Calu3 (cell line): ENCODE measurements around the gene CAMK1D. TPM values are rescaled to one million over a fixed set of nuclear protein-coding genes. Genes with fewer than 3 reads are reported as not detected.

ENCODE experiments used
- BruUV-seq: library from RNA; stranded (reverse); fragments of 400-500 nt; replicated peaks from 2 replicates; lab custom pipeline; 2021; lab: Mats Ljungman, UMichigan
- CTCF ChIA-PET: fragments of 300-600 bp; sonication (Branson Sonifier 250); formaldehyde crosslinking; loops from one replicate; lab custom pipeline; 2022; ENCODE audit warnings: antibody characterized with exemption; lab: Charles Lee
- DNase-seq: peaks from one replicate; pipeline ENCODE4 v3.0.0; 2022
- H3K27ac Mint-ChIP-seq: one replicate; pipeline ENCODE4 v1.8.0; 2022; ENCODE audit warnings: mixed read lengths; ENCODE audit not compliant: unreplicated experiment
- H3K27me3 Mint-ChIP-seq: one replicate; pipeline ENCODE4 v1.8.0; 2022; ENCODE audit warnings: mixed read lengths; ENCODE audit not compliant: unreplicated experiment
- H3K36me3 Mint-ChIP-seq: one replicate; pipeline ENCODE4 v1.8.0; 2022; ENCODE audit warnings: mild to moderate bottlenecking, moderate library complexity, mixed read lengths; ENCODE audit not compliant: insufficient read depth, unreplicated experiment
- H3K4me1 Mint-ChIP-seq: one replicate; pipeline ENCODE4 v1.8.0; 2022; ENCODE audit warnings: mild to moderate bottlenecking, low read depth, mixed read lengths; ENCODE audit not compliant: unreplicated experiment
- H3K4me3 Mint-ChIP-seq: one replicate; pipeline ENCODE4 v1.8.0; 2022; ENCODE audit warnings: mild to moderate bottlenecking, low read depth, moderate library complexity, mixed read lengths; ENCODE audit not compliant: unreplicated experiment
- H3K9me3 Mint-ChIP-seq: one replicate; pipeline ENCODE4 v1.8.0; 2022; ENCODE audit warnings: low read depth, mixed read lengths; ENCODE audit not compliant: unreplicated experiment
- CTCF ChIP-seq: fragments of 200-600 bp; IDR thresholded peaks from one replicate; pipeline ENCODE4 v1.8.0; 2022; ENCODE audit warnings: antibody characterized with exemption; ENCODE audit not compliant: unreplicated experiment
- intact Hi-C: fragments of 100-400 bp; cut with micrococcal nuclease; formaldehyde crosslinking; loops from one replicate; pipeline ENCODE4 v1.10.0; 2022; ENCODE audit not compliant: unreplicated experiment
- total RNA-seq: library from RNA; stranded (reverse); gene quantifications from 2 replicates; pipeline ENCODE4 v1.2.3, GENCODE V29; 2022

The CAMK1D gene
- total RNA-seq, 1 experiment from 2014 or later, result 2.6 TPM

DNA sequence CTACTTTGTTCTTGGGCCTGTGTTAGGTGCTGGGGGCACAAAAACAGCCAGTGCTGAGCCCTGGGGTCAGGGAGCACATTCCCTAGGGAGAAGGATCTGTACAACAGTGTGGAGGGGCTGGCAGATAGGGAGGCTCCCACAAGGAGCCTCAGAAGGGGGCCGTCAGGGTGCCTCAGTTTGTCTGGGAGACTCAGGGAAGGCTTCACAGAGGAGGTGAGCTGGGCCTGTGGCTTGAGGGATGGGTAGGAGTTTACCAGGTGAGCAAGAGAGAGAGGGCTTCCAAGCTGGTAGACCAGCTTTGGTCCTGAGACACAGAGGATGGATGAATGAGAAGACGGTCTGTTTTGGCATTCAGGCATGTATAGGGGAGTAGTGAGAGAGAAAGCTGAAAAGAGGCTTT lies 52.1 kb downstream of the CAMK1D start:
- CTCF ChIA-PET, result interaction anchor here (0.6 kb wide), 1 partner anchor 416 kb away, joined by 4 read pairs; no protein-coding TSS in a partner anchor
- Mint-ChIP-seq H3K27ac (no peak overlapping the region), H3K36me3 (no peaks in the 10 kb centered on the region), H3K27me3 (peaks cover 63% of the 10 kb centered on the region), H3K9me3 (no peaks in the 10 kb centered on the region), H3K4me3 (no peak overlapping the region), H3K4me1 (peaks cover 14% of the 10 kb centered on the region)
- TF ChIP-seq CTCF, result no peak
- intact Hi-C loops, result no loop called here
- no TSS peak for BruUV-seq
- DNase-seq, result no peak

GRCh38 chr10:12403119-12403518 lies 53.8 kb downstream of the CAMK1D start:
- TF ChIP-seq CTCF, result no peak
- no peak overlapping the region for H3K27ac Mint-ChIP-seq
- no peaks in the 10 kb centered on the region for H3K9me3 Mint-ChIP-seq
- CTCF ChIA-PET, result no interaction called here
- DNase-seq, result no peak
- H3K27me3 Mint-ChIP-seq, result peaks cover 65% of the 10 kb centered on the region
- BruUV-seq, result no TSS peak
- no peaks in the 10 kb centered on the region for H3K36me3 Mint-ChIP-seq
- intact Hi-C loops, result no loop called here
- peaks cover 22% of the 10 kb centered on the region for H3K4me1 Mint-ChIP-seq
- no peak overlapping the region for H3K4me3 Mint-ChIP-seq

- no TSS peak for BruUV-seq
- CTCF ChIA-PET, result interaction anchor here (0.5 to 1.2 kb wide), 4 partner anchors 61 to 251 kb away, joined by 3 read pairs; no protein-coding TSS in a partner anchor
- DNase-seq, result peak; percentile 6
- peaks cover 66% of the 10 kb centered on the region for H3K27me3 Mint-ChIP-seq
- peak overlapping the region; percentile 39 for H3K27ac Mint-ChIP-seq
- no peaks in the 10 kb centered on the region for H3K9me3 Mint-ChIP-seq
- intact Hi-C loops, result loop anchor here (2.0 kb wide), 1 partner anchor 141 kb away; no protein-coding TSS in a partner anchor
- H3K4me1 Mint-ChIP-seq, result peaks cover 22% of the 10 kb centered on the region
- no peaks in the 10 kb centered on the region for H3K36me3 Mint-ChIP-seq
- no peak for TF ChIP-seq CTCF
- peak overlapping the region; percentile 44 for H3K4me3 Mint-ChIP-seq
Measured at GRCh38 chr10:12405342-12406320, 56.3 kb downstream of the CAMK1D start.

GRCh38 chr10:12406764-12407400 lies 57.5 kb downstream of the CAMK1D start:
- H3K27me3 Mint-ChIP-seq, result peaks cover 66% of the 10 kb centered on the region
- no peaks in the 10 kb centered on the region for H3K9me3 Mint-ChIP-seq
- no peak for DNase-seq
- H3K36me3 Mint-ChIP-seq, result no peaks in the 10 kb centered on the region
- intact Hi-C loops, result loop anchor here (2.0 kb wide), 1 partner anchor 142 kb away; no protein-coding TSS in a partner anchor
- no TSS peak for BruUV-seq
- CTCF ChIA-PET, result no interaction called here
- H3K4me1 Mint-ChIP-seq, result peaks cover 22% of the 10 kb centered on the region
- H3K27ac Mint-ChIP-seq, result peak overlapping the region; percentile 19
- TF ChIP-seq CTCF, result no peak
- no peak overlapping the region for H3K4me3 Mint-ChIP-seq
